ENCODE results near the gene ZNF358. TPM values are rescaled to one million over a fixed set of nuclear protein-coding genes. Genes with fewer than 3 reads are reported as not detected.

Gene ZNF358
- total and polyA plus RNA-seq, 2 of the 13 experiments (the other 11 are each of a cell fraction or from before 2014, with no cell fraction given), result 9.1 to 37.0 TPM

- TF ChIP-seq, protein P1, sequence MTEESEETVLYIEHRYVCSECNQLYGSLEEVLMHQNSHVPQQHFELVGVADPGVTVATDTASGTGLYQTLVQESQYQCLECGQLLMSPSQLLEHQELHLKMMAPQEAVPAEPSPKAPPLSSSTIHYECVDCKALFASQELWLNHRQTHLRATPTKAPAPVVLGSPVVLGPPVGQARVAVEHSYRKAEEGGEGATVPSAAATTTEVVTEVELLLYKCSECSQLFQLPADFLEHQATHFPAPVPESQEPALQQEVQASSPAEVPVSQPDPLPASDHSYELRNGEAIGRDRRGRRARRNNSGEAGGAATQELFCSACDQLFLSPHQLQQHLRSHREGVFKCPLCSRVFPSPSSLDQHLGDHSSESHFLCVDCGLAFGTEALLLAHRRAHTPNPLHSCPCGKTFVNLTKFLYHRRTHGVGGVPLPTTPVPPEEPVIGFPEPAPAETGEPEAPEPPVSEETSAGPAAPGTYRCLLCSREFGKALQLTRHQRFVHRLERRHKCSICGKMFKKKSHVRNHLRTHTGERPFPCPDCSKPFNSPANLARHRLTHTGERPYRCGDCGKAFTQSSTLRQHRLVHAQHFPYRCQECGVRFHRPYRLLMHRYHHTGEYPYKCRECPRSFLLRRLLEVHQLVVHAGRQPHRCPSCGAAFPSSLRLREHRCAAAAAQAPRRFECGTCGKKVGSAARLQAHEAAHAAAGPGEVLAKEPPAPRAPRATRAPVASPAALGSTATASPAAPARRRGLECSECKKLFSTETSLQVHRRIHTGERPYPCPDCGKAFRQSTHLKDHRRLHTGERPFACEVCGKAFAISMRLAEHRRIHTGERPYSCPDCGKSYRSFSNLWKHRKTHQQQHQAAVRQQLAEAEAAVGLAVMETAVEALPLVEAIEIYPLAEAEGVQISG (CRISPR knock-in tag; IDR thresholded peaks at IDR 0.05), result peak; percentile 71
- TF ChIP-seq ZNF772 (CRISPR knock-in tag; IDR thresholded peaks at IDR 0.05), result no peak
Observed at GRCh38 chr19:7534531-7535046, 18.7 kb downstream of the ZNF358 start (continued).

GRCh38 chr19:7535047-7535997, 19.4 kb downstream of the ZNF358 start, which contains the start of gene PNPLA6:
PNPLA6 (plus strand) TSS chr19:7535717; CDS start chr19:7535789, 72 bp downstream.
- peak; percentile 76 for DNase-seq (ENCODE audit: low spot score)
- H3K4me3 ChIP-seq (replicated peaks in 1 of 3; ENCODE audit: insufficient read depth in 1 of 3, low read depth in 2 of 3, low read length in 3 of 3), result peak within 1 kb of the TSS; percentile 91 to 97 (median 94)
- in situ Hi-C loops (cut with HindIII; ENCODE audit: extremely low pct_ligation_motif_present, low pct_unique_long_range_greater_than_20kb) (no loop called here), intact Hi-C loops (cut with micrococcal nuclease; ENCODE audit: unreplicated experiment) (no loop called here)
- H3K4me1 ChIP-seq (ENCODE audit: insufficient read depth, low read length), result peaks cover 14% of the 10 kb centered on the region
- H2AFZ ChIP-seq (ENCODE audit: low read length), result peak within 1 kb of the TSS; percentile 70
- ChIA-PET CTCF (ENCODE audit: low intra/inter-chr PET ratio, low total read pairs) (no interaction called here), POLR2A (interaction anchor here (0.8 to 2.1 kb wide), 4 partner anchors 13 to 338 kb away, joined by 3 to 13 read pairs (median 4); partner anchors contain the start of gene MCOLN1)
- no peaks in the 10 kb centered on the region for H3K9me3 ChIP-seq (ENCODE audit: low read length)
- H3K9ac ChIP-seq (ENCODE audit: insufficient read depth, low read depth, low read length), result peak within 1 kb of the TSS; percentile 81
- H3K4me2 ChIP-seq (ENCODE audit: low read depth, low read length), result peak within 1 kb of the TSS; percentile 89
- peak within 1 kb of the TSS; percentile 84 for H3K27ac ChIP-seq (ENCODE audit: extremely low read length, insufficient read depth, low read length)
- peak; percentile 85 for ATAC-seq
- no TSS peak for BruUV-seq (replicated peaks)
- peaks cover 0 to 4% of the 10 kb centered on the region in 2 experiments; a peak in 2 of 5 replicates for H3K36me3 ChIP-seq (replicated peaks in 1 of 2; ENCODE audit: control insufficient read depth in 1 of 2, insufficient read depth in 2 of 2, low read length in 2 of 2)
- no peaks in the 10 kb centered on the region for H4K20me1 ChIP-seq (ENCODE audit: insufficient read depth, low read length)
- FAIRE-seq, result no peak
- H3K79me2 ChIP-seq (ENCODE audit: insufficient read depth, low read length), result no peaks in the 10 kb centered on the region
- H3K27me3 ChIP-seq (ENCODE audit: control insufficient read depth in 1 of 2, insufficient read depth in 2 of 2, low read length in 2 of 2), result no peaks in the 10 kb centered on the region; a peak in 1 of 5 replicates
- WGBS (ENCODE audit: low lambda C conversion rate), result 53% methylated on average over 20 of the region's 76 CpGs
- TF ChIP-seq EZH2 (conservative IDR thresholded peaks at IDR 0.05; ENCODE audit: low read depth, low read length) (no peak), MAF1 (CRISPR knock-in tag; IDR thresholded peaks at IDR 0.05; ENCODE audit: borderline replicate concordance) (peak; percentile 88), PAXIP1 (CRISPR knock-in tag; conservative IDR thresholded peaks at IDR 0.05) (peak; percentile 41), HHEX (CRISPR knock-in tag; IDR thresholded peaks at IDR 0.05) (no peak), SNRNP70 (IDR thresholded peaks at IDR 0.05; ENCODE audit: low read depth, low read length) (no peak), NBN (conservative IDR thresholded peaks at IDR 0.05) (no peak), MEF2D (CRISPR knock-in tag; IDR thresholded peaks at IDR 0.05) (no peak; the same call in 1 of the 2 replicates), TOPORS (CRISPR knock-in tag; IDR thresholded peaks at IDR 0.05) (no peak), FOXK1 (CRISPR knock-in tag; IDR thresholded peaks at IDR 0.05; ENCODE audit: borderline replicate concordance, low read depth) (peak; percentile 88; the same call in 1 of the 2 replicates), SMC3 (IDR thresholded peaks at IDR 0.05; ENCODE audit: low read length) (no peak), MNT (IDR thresholded peaks at IDR 0.05) (no peak)

Data from HepG2 (cell line).